NCI-H2081 treated with DMSO at 0.1 percent for 48 hours (cell line): ENCODE data around the gene SLC25A25.

ENCODE experiments used
- DNase-seq: peaks from one replicate; lab custom pipeline; 2025; lab: John Stamatoyannopoulos, UW

The SLC25A25 gene

GRCh38 chr9:128096616-128097536 is 28.8 kb downstream of the SLC25A25 start:
- DNase-seq = no peak

- DNase-seq = no peak
Measured at GRCh38 chr9:128097543-128098296, 29.7 kb downstream of the SLC25A25 start.

- no peak for DNase-seq
Measured at GRCh38 chr9:128098297-128099230, 30.5 kb downstream of the SLC25A25 start.

DNA sequence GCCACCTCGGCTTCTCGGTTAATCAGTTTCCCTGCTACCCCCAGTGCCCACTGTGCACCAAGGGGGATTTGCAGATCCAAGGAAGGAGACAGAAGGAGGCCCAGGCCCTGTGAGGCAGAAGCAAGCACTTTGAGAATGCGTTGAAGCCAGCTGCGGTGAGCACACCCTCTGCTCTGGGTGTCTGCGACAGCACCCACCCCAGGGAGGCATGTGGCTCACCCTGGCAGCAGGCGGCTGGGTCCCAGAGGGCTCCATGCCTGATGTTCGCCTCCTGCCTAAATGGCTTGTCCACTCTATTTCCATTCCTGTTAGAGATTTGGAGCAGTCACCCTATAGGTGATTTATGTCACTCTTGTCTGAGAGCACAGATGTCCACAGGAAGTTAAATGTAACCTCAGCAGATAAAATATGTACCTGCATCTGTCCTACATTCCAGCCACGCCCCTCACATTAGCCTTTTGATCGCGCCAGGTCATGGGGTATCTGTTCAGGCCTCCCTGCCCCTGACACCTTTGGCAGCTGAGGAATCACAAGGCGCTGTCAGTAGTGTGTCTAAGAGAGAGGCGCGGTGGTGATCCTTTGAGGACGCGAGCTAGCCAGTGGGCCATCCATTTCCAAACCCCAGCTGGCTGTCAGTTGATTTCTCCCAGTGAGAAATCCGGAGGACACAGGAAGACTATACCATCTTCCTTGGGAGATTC is 31.3 kb downstream of the SLC25A25 start:
- no peak for DNase-seq

DNA sequence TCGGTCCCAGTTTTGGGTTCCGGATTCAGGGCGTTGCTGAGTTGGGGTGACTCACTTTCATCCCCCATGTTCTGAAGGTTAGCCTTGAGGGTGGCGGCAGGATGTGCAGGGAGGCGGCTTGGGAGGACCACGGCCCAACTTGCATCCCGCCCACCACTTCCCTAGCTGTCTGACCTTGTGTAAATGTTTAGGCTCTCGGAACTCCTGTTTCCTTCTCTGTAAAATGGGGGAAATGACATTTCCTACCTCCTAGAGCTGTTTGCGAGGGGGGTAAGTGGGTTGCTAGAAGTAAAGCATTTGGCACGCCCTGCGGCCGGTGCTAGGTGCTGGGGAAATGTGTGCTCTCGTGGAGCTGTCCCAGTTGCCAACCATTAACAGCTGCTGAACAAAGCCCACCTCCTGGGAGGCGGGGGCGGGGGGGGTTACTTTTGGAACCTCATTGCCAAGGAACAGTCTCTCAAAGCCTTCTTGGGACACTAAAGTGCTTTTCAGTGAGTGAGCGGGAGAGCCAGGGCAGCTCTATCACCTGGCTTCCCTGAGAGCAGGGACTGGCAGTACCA is 32.0 kb downstream of the SLC25A25 start:
- no peak for DNase-seq

DNA sequence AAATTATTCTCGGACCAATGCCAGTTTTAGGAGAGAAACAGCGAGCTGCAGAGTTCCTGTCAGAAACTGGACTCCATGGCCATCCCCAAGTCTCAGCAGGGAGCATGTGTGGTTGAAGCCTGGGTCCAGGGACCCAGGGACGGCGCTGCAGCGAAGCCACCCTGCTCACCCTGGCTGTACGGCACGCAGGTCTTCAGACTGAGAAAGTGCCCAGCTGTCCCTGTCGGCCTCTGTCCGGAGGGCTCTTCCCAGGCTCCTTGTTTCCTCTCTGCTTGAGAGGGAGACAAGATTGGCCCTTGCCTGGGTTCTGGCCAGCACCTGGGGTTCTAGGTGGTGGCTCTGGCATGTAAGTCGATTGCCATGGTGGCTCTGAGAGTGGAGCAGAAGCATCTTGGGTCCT is 32.5 kb downstream of the SLC25A25 start:
- DNase-seq = no peak

DNA sequence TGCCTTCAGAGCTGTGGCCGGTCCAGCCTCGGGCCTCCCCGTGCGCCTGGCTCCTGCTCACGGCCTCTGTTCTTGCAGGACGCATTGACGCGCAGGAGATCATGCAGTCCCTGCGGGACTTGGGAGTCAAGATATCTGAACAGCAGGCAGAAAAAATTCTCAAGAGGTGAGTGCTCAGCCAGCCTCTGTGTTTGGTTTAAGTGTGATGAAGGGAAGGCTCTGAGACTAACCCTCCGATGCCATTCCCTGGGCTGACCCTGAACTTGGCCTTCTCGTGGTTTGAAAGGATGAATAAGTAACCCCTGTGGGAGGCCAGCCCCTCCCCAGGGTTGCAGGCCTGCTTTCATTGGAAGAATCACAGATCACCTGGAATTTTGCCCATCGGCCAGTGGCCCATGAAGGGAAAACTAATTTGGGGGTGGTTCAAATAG is 33.2 kb downstream of the SLC25A25 start:
- DNase-seq = no peak

GRCh38 chr9:128101690-128102089 is 33.7 kb downstream of the SLC25A25 start:
- DNase-seq = no peak

GRCh38 chr9:128102196-128102595 is 34.2 kb downstream of the SLC25A25 start:
- no peak for DNase-seq

DNA sequence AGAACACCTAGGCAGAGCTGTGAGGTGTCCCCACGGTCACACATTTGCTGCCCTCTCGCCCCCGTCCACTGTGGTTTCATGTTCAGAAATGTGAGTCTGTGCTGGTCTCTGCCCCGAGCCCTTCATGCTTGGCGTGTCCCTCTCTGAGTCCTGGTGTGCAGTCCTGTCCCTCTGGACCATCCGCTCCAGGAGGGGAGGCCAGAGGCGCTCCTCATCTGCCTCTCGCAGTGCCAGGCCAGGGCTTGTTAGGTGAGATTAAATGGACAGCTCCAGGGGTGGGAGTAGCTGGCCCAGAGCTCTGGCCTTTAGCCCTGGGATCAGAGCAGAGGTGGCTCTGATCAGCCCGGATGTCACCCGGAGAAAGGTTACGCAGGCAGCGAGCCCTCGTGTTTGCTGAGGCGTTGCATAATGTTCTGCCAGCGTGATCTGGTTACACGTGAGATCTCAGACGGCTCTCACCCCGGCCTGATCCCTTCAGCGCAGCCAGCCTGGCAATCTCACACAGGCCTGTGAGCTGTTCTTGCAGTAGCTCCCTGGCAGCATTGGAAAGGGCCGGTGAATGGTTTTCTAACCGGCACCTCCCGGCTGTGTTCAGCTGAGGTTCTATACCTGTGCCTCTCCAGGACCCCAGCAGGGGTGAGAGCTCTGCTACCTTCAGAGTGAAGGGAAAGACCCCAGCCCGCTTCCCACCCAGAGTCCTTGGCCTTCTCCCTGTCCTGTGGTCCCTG is 35.0 kb downstream of the SLC25A25 start:
- no peak for DNase-seq

- DNase-seq = no peak
Measured at GRCh38 chr9:128103589-128103962, 35.5 kb downstream of the SLC25A25 start.

GRCh38 chr9:128104171-128104618 is 36.2 kb downstream of the SLC25A25 start:
- peak; percentile 65 for DNase-seq

DNA sequence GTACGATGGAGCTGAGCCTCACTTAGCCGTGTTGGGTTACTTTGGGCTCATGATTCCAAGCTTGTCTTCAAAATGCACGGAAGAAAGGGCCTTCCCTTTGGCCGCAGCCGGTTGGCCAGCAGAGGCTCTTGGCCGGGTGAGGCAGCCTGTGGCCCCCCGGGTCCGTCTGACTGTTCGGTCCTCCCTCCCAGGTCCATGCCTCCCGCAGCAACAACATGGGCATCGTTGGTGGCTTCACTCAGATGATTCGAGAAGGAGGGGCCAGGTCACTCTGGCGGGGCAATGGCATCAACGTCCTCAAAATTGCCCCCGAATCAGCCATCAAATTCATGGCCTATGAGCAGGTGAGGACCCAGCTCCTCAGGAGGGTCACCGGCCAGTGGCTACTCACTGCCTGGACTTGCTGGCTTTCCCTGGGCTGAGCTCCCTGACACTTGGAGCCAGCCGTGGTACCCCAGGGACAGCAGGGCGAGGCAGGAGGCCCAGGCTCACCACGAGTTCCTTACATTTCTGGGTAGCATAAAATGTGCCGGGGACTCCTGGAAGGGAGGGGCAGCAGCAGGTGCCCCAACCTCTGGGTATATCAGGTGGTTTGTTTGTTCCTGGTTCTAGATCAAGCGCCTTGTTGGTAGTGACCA is 37.6 kb downstream of the SLC25A25 start:
- no peak for DNase-seq

GRCh38 chr9:128106181-128106939 is 38.3 kb downstream of the SLC25A25 start:
- DNase-seq = no peak

GRCh38 chr9:128106940-128107467 is 39.0 kb downstream of the SLC25A25 start:
- DNase-seq = no peak

GRCh38 chr9:128107468-128108268 is 39.6 kb downstream of the SLC25A25 start:
- DNase-seq = no peak

DNA sequence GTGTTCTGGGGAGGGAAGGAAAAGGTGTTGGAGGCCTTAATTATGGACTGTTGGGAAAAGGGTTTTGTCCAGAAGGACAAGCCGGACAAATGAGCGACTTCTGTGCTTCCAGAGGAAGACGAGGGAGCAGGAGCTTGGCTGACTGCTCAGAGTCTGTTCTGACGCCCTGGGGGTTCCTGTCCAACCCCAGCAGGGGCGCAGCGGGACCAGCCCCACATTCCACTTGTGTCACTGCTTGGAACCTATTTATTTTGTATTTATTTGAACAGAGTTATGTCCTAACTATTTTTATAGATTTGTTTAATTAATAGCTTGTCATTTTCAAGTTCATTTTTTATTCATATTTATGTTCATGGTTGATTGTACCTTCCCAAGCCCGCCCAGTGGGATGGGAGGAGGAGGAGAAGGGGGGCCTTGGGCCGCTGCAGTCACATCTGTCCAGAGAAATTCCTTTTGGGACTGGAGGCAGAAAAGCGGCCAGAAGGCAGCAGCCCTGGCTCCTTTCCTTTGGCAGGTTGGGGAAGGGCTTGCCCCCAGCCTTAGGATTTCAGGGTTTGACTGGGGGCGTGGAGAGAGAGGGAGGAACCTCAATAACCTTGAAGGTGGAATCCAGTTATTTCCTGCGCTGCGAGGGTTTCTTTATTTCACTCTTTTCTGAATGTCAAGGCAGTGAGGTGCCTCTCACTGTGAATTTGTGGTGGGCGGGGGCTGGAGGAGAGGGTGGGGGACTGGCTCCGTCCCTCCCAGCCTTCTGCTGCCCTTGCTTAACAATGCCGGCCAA is 40.4 kb downstream of the SLC25A25 start:
- no peak for DNase-seq
